NT2/D1 (cell line): ENCODE measurements around the gene SLC2A13.

Source experiments
- SUZ12 ChIP-seq: IDR thresholded peaks from 2 replicates; pipeline ENCODE4 v1.6.1; 2011; ENCODE audit not compliant: insufficient read length, insufficient read depth; ENCODE audit errors: extremely low read depth
- YY1 ChIP-seq: IDR thresholded peaks from 2 replicates; pipeline ENCODE4 v1.6.1; 2011; ENCODE audit not compliant: insufficient read length, insufficient read depth
- ZNF274 ChIP-seq: IDR thresholded peaks from 2 replicates; pipeline ENCODE4 v1.6.1; 2011; ENCODE audit warnings: mild to moderate bottlenecking, low read depth, low read length

DNA sequence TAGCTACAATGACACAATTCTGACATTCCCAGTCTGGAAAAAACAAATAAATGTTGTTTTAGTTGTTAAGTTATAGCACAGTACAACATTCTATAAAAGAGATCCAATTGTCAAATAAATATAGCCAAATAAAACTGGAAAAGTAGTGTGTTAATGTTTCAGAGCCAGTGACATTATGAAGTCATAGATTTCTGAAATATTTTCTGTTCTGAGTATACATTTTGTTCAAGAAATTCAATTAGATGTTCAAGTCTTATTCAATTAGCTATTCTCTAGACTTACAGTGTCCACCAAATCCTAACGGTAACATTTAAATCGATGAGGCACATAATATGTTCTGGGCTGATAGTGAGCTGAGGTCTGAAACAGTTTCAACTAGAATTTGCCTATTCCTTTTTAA lies 290.1 kb downstream of the SLC2A13 start:
- TF ChIP-seq ZNF274 (no peak), YY1 (no peak), SUZ12 (no peak)
